Loucy (cell line): ENCODE data around the gene TYW1B.

Experiments used
- CTCF ChIP-seq: fragments of 200-600 bp; sonication (generic); conservative IDR thresholded peaks from 2 replicates; pipeline ENCODE4 v1.5.1; 2014; ENCODE audit warnings: mild to moderate bottlenecking, antibody characterized with exemption, low read length
- EZH2phosphoT487 ChIP-seq: fragments of 200-600 bp; IDR thresholded peaks from 2 replicates; pipeline ENCODE4 v1.6.1; 2018; ENCODE audit warnings: antibody characterized with exemption, mild to moderate bottlenecking, moderate library complexity, borderline replicate concordance

- TF ChIP-seq CTCF = no peak
- no peak for TF ChIP-seq EZH2phosphoT487
These were observed 153.6 kb downstream of the TYW1B start for GRCh38 chr7:72674394-72674793.
